Trophoblast cell (in vitro differentiated cells and primary cell): ENCODE measurements around the gene ATF2.

ENCODE experiments used
- DNase-seq, 2 donors: peaks; one replicate each; pipeline ENCODE4 v3.0.0-alpha.2; 2016
- H2AFZ ChIP-seq: 2 replicates; pipeline ENCODE4 v1.6.1; 2013; ENCODE audit warnings: low read length, moderate library complexity, mild to moderate bottlenecking; ENCODE audit not compliant: insufficient read depth, poor library complexity
- H2AK5ac ChIP-seq: 2 replicates; pipeline ENCODE4 v1.6.1; 2013; ENCODE audit warnings: mild to moderate bottlenecking, low read length
- H2BK120ac ChIP-seq: 2 replicates; pipeline ENCODE4 v1.6.1; 2013; ENCODE audit warnings: low read length, mild to moderate bottlenecking, moderate library complexity; ENCODE audit not compliant: insufficient read depth, poor library complexity
- H2BK12ac ChIP-seq: 2 replicates; pipeline ENCODE4 v1.6.1; 2013; ENCODE audit warnings: mild to moderate bottlenecking, low read length, moderate library complexity
- H2BK5ac ChIP-seq: 2 replicates; pipeline ENCODE4 v1.6.1; 2013; ENCODE audit warnings: low read length, low read depth, moderate library complexity, mild to moderate bottlenecking; ENCODE audit not compliant: poor library complexity
- H3K14ac ChIP-seq: 2 replicates; pipeline ENCODE4 v1.6.1; 2013; ENCODE audit warnings: mild to moderate bottlenecking, low read length
- H3K18ac ChIP-seq: 2 replicates; pipeline ENCODE4 v1.6.1; 2013; ENCODE audit warnings: mild to moderate bottlenecking, low read length
- H3K23ac ChIP-seq: 2 replicates; pipeline ENCODE4 v1.6.1; 2013; ENCODE audit warnings: low read length
- H3K27ac ChIP-seq: 2 replicates; pipeline ENCODE4 v1.5.1; 2013; ENCODE audit warnings: low read depth, mild to moderate bottlenecking, inconsistent platforms, low read length, moderate library complexity
- H3K27me3 ChIP-seq: 2 replicates; pipeline ENCODE4 v1.6.1; 2013; ENCODE audit warnings: inconsistent platforms, mild to moderate bottlenecking, low read length, moderate library complexity; ENCODE audit not compliant: insufficient read depth
- H3K36me3 ChIP-seq, 2 experiments: 1 replicate in 1 of 2; 2 replicates in 1 of 2; pipeline ENCODE4 v1.6.1; 2013; ENCODE audit warnings: low read length in 2 of 2, mild to moderate bottlenecking in 2 of 2, moderate library complexity in 1 of 2; ENCODE audit not compliant: insufficient read depth in 2 of 2, control insufficient read depth in 1 of 2
- H3K4ac ChIP-seq: 2 replicates; pipeline ENCODE4 v1.6.1; 2013; ENCODE audit warnings: low read depth, mild to moderate bottlenecking, low read length, moderate library complexity
- H3K4me1 ChIP-seq, 2 experiments: 1 replicate in 1 of 2; 2 replicates in 1 of 2; pipeline ENCODE4 v1.6.1; 2013; ENCODE audit warnings: low read length in 2 of 2, mild to moderate bottlenecking in 2 of 2, moderate library complexity in 1 of 2; ENCODE audit not compliant: insufficient read depth in 2 of 2, control insufficient read depth in 1 of 2
- H3K4me2 ChIP-seq: 2 replicates; pipeline ENCODE4 v1.6.1; 2013; ENCODE audit warnings: inconsistent platforms, mild to moderate bottlenecking, low read length, moderate library complexity
- H3K4me3 ChIP-seq: 2 replicates; pipeline ENCODE4 v1.5.1; 2013; ENCODE audit warnings: mild to moderate bottlenecking, low read depth, low read length, inconsistent platforms
- H3K79me1 ChIP-seq: one replicate; pipeline ENCODE4 v1.6.1; 2013; ENCODE audit warnings: low read length
- H3K79me2 ChIP-seq: 2 replicates; pipeline ENCODE4 v1.6.1; 2013; ENCODE audit warnings: low read length, mild to moderate bottlenecking; ENCODE audit not compliant: control insufficient read depth, insufficient read depth, poor library complexity
- H3K9ac ChIP-seq: 2 replicates; pipeline ENCODE4 v1.6.1; 2013; ENCODE audit warnings: mild to moderate bottlenecking, low read length
- H3K9me3 ChIP-seq: 2 replicates; pipeline ENCODE4 v1.6.1; 2013; ENCODE audit warnings: low read depth, mild to moderate bottlenecking, control low read depth, inconsistent platforms, low read length; ENCODE audit not compliant: insufficient read depth
- H4K12ac ChIP-seq: 2 replicates; pipeline ENCODE4 v1.6.1; 2013; ENCODE audit warnings: low read depth, mild to moderate bottlenecking, low read length, moderate library complexity
- H4K8ac ChIP-seq: 2 replicates; pipeline ENCODE4 v1.6.1; 2013; ENCODE audit warnings: low read depth, mild to moderate bottlenecking, low read length, moderate library complexity
- H4K91ac ChIP-seq: one replicate; pipeline ENCODE4 v1.6.1; 2013; ENCODE audit warnings: low read depth, mild to moderate bottlenecking, low read length, moderate library complexity
- WGBS: extraction: QIAGEN DNeasy Blood & Tissue Kit; methylation state at CpG from one replicate; pipeline ENCODE4 v1.1.7; 2013; ENCODE audit warnings: missing lambda C conversion rate; ENCODE audit not compliant: insufficient read length, insufficient coverage; ENCODE audit errors: extremely low coverage; 5-methylcytosine and 5-hydroxymethylcytosine counted together

ATF2 gene

DNA sequence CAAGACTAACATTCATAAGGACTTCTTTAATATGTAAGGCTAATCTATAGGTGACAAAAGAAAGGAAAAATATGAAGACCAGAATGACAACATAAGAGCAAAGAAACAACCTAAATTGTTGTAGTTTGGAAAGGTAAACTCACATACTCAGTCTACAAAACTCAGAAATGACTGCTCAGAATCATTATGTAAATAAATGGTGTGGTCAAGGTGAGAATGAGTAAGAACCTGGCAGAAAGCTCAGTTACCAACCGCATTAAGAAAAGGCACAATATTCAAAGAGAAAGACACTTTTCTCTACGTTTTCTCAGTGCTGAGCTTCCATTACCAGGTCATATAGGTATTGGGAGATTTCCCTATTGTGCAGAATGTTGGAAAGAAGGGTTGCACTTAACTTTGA lies 15.8 kb downstream of the ATF2 start:
- Histone ChIP-seq H3K4ac (no peak overlapping the region), H3K79me1 (no peaks in the 10 kb centered on the region), H3K23ac (no peak overlapping the region), H3K4me3 (no peak overlapping the region), H4K12ac (no peak overlapping the region), H2BK12ac (no peak overlapping the region), H3K9me3 (no peaks in the 10 kb centered on the region), H3K4me1 (peaks cover 0 to 2% of the 10 kb centered on the region in 2 experiments), H3K27me3 (no peaks in the 10 kb centered on the region), H3K18ac (no peak overlapping the region), H3K36me3 (no peaks in the 10 kb centered on the region), H2BK120ac (no peak overlapping the region), H3K4me2 (no peak overlapping the region), H4K8ac (no peak overlapping the region), H3K27ac (no peak overlapping the region), H4K91ac (no peak overlapping the region), H2AFZ (no peak overlapping the region), H2AK5ac (no peak overlapping the region), H2BK5ac (no peak overlapping the region), H3K79me2 (peaks cover 2% of the 10 kb centered on the region), H3K14ac (no peak overlapping the region), H3K9ac (no peak overlapping the region)
- DNase-seq, result no peak
- no CpG with 5 or more reads among the region's 2 CpGs for WGBS

DNA sequence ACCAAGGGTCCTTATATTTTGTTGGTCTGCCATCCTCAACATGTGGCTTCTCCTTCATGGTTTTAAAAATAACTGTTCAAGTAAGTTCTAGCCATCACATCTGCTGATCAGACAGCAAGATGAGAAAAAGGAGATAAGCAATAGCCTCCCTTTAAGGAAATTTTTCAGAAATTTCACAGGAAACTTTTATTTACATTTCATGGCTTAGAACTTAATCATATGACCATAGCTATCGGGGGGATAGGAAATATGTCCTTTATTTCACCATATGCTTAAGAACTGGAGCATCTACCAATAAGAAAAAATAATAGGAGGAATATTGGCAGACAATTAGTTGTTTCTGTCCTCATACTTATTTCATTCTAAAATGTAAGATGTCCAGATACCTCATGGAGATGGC lies 16.2 kb downstream of the ATF2 start:
- peaks cover 0 to 2% of the 10 kb centered on the region in 2 experiments for H3K4me1 ChIP-seq
- H3K4me3 ChIP-seq, result no peak overlapping the region
- no CpG with 5 or more reads among the region's 1 CpG for WGBS
- H3K4ac ChIP-seq, result no peak overlapping the region
- peaks cover 2% of the 10 kb centered on the region for H3K79me2 ChIP-seq
- no peak overlapping the region for H2BK12ac ChIP-seq
- no peaks in the 10 kb centered on the region for H3K79me1 ChIP-seq
- no peak overlapping the region for H3K4me2 ChIP-seq
- no peak overlapping the region for H3K18ac ChIP-seq
- no peak for DNase-seq
- no peaks in the 10 kb centered on the region for H3K27me3 ChIP-seq
- no peak overlapping the region for H4K12ac ChIP-seq
- no peak overlapping the region for H2AK5ac ChIP-seq
- H3K36me3 ChIP-seq, result no peaks in the 10 kb centered on the region
- H3K9me3 ChIP-seq, result no peaks in the 10 kb centered on the region
- H2AFZ ChIP-seq, result no peak overlapping the region
- H3K23ac ChIP-seq, result no peak overlapping the region
- H4K91ac ChIP-seq, result no peak overlapping the region
- H4K8ac ChIP-seq, result no peak overlapping the region
- H2BK5ac ChIP-seq, result no peak overlapping the region
- no peak overlapping the region for H3K14ac ChIP-seq
- H3K27ac ChIP-seq, result no peak overlapping the region
- H2BK120ac ChIP-seq, result no peak overlapping the region
- no peak overlapping the region for H3K9ac ChIP-seq

DNA sequence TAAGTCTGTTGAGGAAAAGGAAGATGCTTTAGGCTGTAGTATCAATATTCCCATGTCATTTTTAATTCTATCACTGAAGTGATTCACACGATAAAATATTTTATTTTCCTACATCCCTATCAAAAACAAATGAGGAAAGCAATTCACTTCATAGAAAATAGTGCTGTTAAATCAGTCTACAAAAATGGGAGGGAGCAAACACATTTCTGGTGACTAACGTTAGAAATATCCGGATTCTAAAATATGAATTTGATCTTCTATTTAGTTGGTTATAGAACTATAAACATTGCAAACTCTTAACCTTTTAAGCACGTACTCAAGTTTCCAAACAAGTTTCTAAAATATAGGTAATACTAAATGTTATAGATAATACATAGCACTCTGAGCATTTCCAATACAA lies 20.8 kb downstream of the ATF2 start:
- H3K9ac ChIP-seq, result no peak overlapping the region
- H2AK5ac ChIP-seq, result no peak overlapping the region
- no peak overlapping the region for H3K27ac ChIP-seq
- no peak overlapping the region for H3K4ac ChIP-seq
- H2BK120ac ChIP-seq, result no peak overlapping the region
- no peaks in the 10 kb centered on the region for H3K79me2 ChIP-seq
- H3K27me3 ChIP-seq, result no peaks in the 10 kb centered on the region
- H2BK12ac ChIP-seq, result no peak overlapping the region
- H2AFZ ChIP-seq, result no peak overlapping the region
- H3K14ac ChIP-seq, result no peak overlapping the region
- no peak overlapping the region for H3K18ac ChIP-seq
- no peak overlapping the region for H3K4me3 ChIP-seq
- no peak overlapping the region for H2BK5ac ChIP-seq
- no peaks in the 10 kb centered on the region for H3K79me1 ChIP-seq
- no peak overlapping the region for H4K12ac ChIP-seq
- no peak overlapping the region for H3K4me2 ChIP-seq
- no peak for DNase-seq
- H3K9me3 ChIP-seq, result no peaks in the 10 kb centered on the region
- H4K91ac ChIP-seq, result no peak overlapping the region
- no peak overlapping the region for H4K8ac ChIP-seq
- H3K23ac ChIP-seq, result no peak overlapping the region
- no CpG with 5 or more reads among the region's 4 CpGs for WGBS
- no peaks in the 10 kb centered on the region for H3K4me1 ChIP-seq
- peaks cover 2 to 5% of the 10 kb centered on the region in 2 experiments for H3K36me3 ChIP-seq

DNA sequence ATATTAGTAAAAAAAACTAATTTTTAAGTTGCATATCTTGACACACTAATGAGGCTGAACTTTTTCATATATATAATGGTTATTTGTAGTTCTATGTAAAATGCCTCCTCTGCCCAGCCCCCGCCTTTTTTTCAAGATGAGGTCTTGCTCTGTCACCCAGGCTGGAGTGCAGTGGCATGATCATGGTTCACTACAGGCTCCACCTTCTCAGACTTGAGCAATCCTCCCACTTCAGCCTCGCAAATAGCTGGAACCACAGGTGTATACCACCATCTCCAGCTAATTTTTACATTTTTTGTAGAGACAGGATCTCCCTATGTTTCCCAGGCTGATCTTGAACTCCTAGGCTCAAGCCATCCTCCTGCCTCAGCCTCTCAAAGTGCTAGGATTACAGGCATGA lies 24.3 kb downstream of the ATF2 start:
- no CpG with 5 or more reads among the region's 2 CpGs for WGBS
- no peak overlapping the region for H3K4ac ChIP-seq
- H3K9ac ChIP-seq, result no peak overlapping the region
- no peak overlapping the region for H2AFZ ChIP-seq
- H4K8ac ChIP-seq, result no peak overlapping the region
- DNase-seq, result no peak
- H3K79me2 ChIP-seq, result no peaks in the 10 kb centered on the region
- no peak overlapping the region for H2BK5ac ChIP-seq
- no peak overlapping the region for H2BK12ac ChIP-seq
- no peaks in the 10 kb centered on the region for H3K79me1 ChIP-seq
- no peak overlapping the region for H4K91ac ChIP-seq
- H4K12ac ChIP-seq, result no peak overlapping the region
- no peaks in the 10 kb centered on the region for H3K9me3 ChIP-seq
- H3K27me3 ChIP-seq, result no peaks in the 10 kb centered on the region
- no peak overlapping the region for H3K18ac ChIP-seq
- no peak overlapping the region for H2BK120ac ChIP-seq
- H3K27ac ChIP-seq, result no peak overlapping the region
- H3K14ac ChIP-seq, result no peak overlapping the region
- no peak overlapping the region for H2AK5ac ChIP-seq
- no peaks in the 10 kb centered on the region for H3K4me1 ChIP-seq
- H3K23ac ChIP-seq, result no peak overlapping the region
- H3K4me3 ChIP-seq, result no peak overlapping the region
- H3K36me3 ChIP-seq, result peaks cover 2 to 5% of the 10 kb centered on the region in 2 experiments
- H3K4me2 ChIP-seq, result no peak overlapping the region
